Dendritic cell treated with granulocyte-macrophage colony-stimulating factor and Interleukin-4, amounts not matched to agents 40 ng/mL and 50 ng/mL, for 4 days (primary cell): ENCODE results near the gene NMNAT3.

Experiments used
- H3K27ac Mint-ChIP-seq: one replicate; pipeline ENCODE4 v1.8.0; 2022; ENCODE audit warnings: mild to moderate bottlenecking, mixed read lengths
- H3K27me3 Mint-ChIP-seq: one replicate; pipeline ENCODE4 v1.8.0; 2022; ENCODE audit warnings: mild to moderate bottlenecking, mixed read lengths
- H3K36me3 Mint-ChIP-seq: one replicate; pipeline ENCODE4 v1.8.0; 2022; ENCODE audit warnings: low read depth, mixed read lengths
- H3K4me1 Mint-ChIP-seq: one replicate; pipeline ENCODE4 v1.8.0; 2022; ENCODE audit warnings: low read depth, mixed read lengths
- H3K4me3 Mint-ChIP-seq: one replicate; pipeline ENCODE4 v1.8.0; 2022; ENCODE audit warnings: mild to moderate bottlenecking, moderate library complexity, mixed read lengths
- H3K9me3 Mint-ChIP-seq: one replicate; pipeline ENCODE4 v1.8.0; 2022; ENCODE audit warnings: mixed read lengths
- intact Hi-C: fragments of 100-400 bp; cut with micrococcal nuclease; formaldehyde crosslinking; loops from one replicate; pipeline ENCODE4 v1.15.0; 2022

Gene NMNAT3

GRCh38 chr3:139689122-139689521, 11.3 kb upstream of the NMNAT3 start:
- Mint-ChIP-seq H3K36me3 (no peaks in the 10 kb centered on the region), H3K9me3 (no peaks in the 10 kb centered on the region), H3K27ac (peak overlapping the region; percentile 87), H3K4me1 (peaks cover 62% of the 10 kb centered on the region), H3K4me3 (no peak overlapping the region), H3K27me3 (peaks cover 4% of the 10 kb centered on the region)
- intact Hi-C loops, result loop anchor here (10.0 kb wide), 1 partner anchor 164 kb away; no protein-coding TSS in a partner anchor

- Mint-ChIP-seq H3K9me3 (no peaks in the 10 kb centered on the region), H3K4me3 (peak overlapping the region; percentile 0), H3K27me3 (peaks cover 4% of the 10 kb centered on the region), H3K4me1 (peaks cover 56% of the 10 kb centered on the region), H3K27ac (peak overlapping the region; percentile 87), H3K36me3 (no peaks in the 10 kb centered on the region)
- intact Hi-C loops, result loop anchor here (10.0 kb wide), 1 partner anchor 163 kb away; no protein-coding TSS in a partner anchor
Measured at GRCh38 chr3:139687431-139687830, 9.7 kb upstream of the NMNAT3 start.

GRCh38 chr3:139686624-139687023, 8.9 kb upstream of the NMNAT3 start:
- peak overlapping the region; percentile 87 for H3K27ac Mint-ChIP-seq
- intact Hi-C loops, result loop anchor here (10.0 kb wide), 1 partner anchor 162 kb away; no protein-coding TSS in a partner anchor
- no peaks in the 10 kb centered on the region for H3K36me3 Mint-ChIP-seq
- peaks cover 49% of the 10 kb centered on the region for H3K4me1 Mint-ChIP-seq
- peaks cover 4% of the 10 kb centered on the region for H3K27me3 Mint-ChIP-seq
- H3K4me3 Mint-ChIP-seq, result no peak overlapping the region
- H3K9me3 Mint-ChIP-seq, result no peaks in the 10 kb centered on the region

- Mint-ChIP-seq H3K4me3 (no peak overlapping the region), H3K36me3 (no peaks in the 10 kb centered on the region), H3K9me3 (no peaks in the 10 kb centered on the region), H3K4me1 (peaks cover 49% of the 10 kb centered on the region), H3K27ac (peak overlapping the region; percentile 87), H3K27me3 (peaks cover 4% of the 10 kb centered on the region)
- intact Hi-C loops, result loop anchor here (10.0 kb wide), 1 partner anchor 161 kb away; no protein-coding TSS in a partner anchor
Measured at GRCh38 chr3:139686206-139686605, 8.4 kb upstream of the NMNAT3 start.

- peak overlapping the region; percentile 41 for H3K27ac Mint-ChIP-seq
- no peaks in the 10 kb centered on the region for H3K27me3 Mint-ChIP-seq
Measured at GRCh38 chr3:139679220-139679775, 1.5 kb upstream of the NMNAT3 start.

GRCh38 chr3:139676632-139677387, 962 bp downstream of the NMNAT3 start:
- intact Hi-C loops, result no loop called here
- Mint-ChIP-seq H3K27ac (peak overlapping the region; percentile 86), H3K4me1 (peaks cover 69% of the 10 kb centered on the region), H3K4me3 (peak overlapping the region; percentile 84), H3K36me3 (peaks cover 43% of the 10 kb centered on the region), H3K27me3 (no peaks in the 10 kb centered on the region), H3K9me3 (no peaks in the 10 kb centered on the region)

More at GRCh38 chr3:139679220-139679775, 1.5 kb upstream of the NMNAT3 start:
- H3K4me3 Mint-ChIP-seq, result no peak overlapping the region
- H3K4me1 Mint-ChIP-seq, result peaks cover 50% of the 10 kb centered on the region
- intact Hi-C loops, result no loop called here
- peaks cover 18% of the 10 kb centered on the region for H3K36me3 Mint-ChIP-seq
- H3K9me3 Mint-ChIP-seq, result no peaks in the 10 kb centered on the region

- peak overlapping the region; percentile 86 for H3K27ac Mint-ChIP-seq
- H3K4me1 Mint-ChIP-seq, result peaks cover 75% of the 10 kb centered on the region
- peaks cover 50% of the 10 kb centered on the region for H3K36me3 Mint-ChIP-seq
- H3K4me3 Mint-ChIP-seq, result peak overlapping the region; percentile 84
- no peaks in the 10 kb centered on the region for H3K9me3 Mint-ChIP-seq
- intact Hi-C loops, result no loop called here
- H3K27me3 Mint-ChIP-seq, result no peaks in the 10 kb centered on the region
Measured at GRCh38 chr3:139676108-139676507, 1.7 kb downstream of the NMNAT3 start.

GRCh38 chr3:139675327-139675726, 2.4 kb downstream of the NMNAT3 start:
- intact Hi-C loops, result no loop called here
- Mint-ChIP-seq H3K9me3 (no peaks in the 10 kb centered on the region), H3K4me1 (peaks cover 70% of the 10 kb centered on the region), H3K4me3 (peak overlapping the region; percentile 4), H3K36me3 (peaks cover 50% of the 10 kb centered on the region), H3K27me3 (no peaks in the 10 kb centered on the region), H3K27ac (peak overlapping the region; percentile 11)

- Mint-ChIP-seq H3K9me3 (no peaks in the 10 kb centered on the region), H3K27ac (no peak overlapping the region), H3K4me1 (peaks cover 65% of the 10 kb centered on the region), H3K27me3 (no peaks in the 10 kb centered on the region), H3K4me3 (no peak overlapping the region), H3K36me3 (peaks cover 50% of the 10 kb centered on the region)
- intact Hi-C loops, result no loop called here
Measured at GRCh38 chr3:139674571-139675260, 3.1 kb downstream of the NMNAT3 start.

GRCh38 chr3:139672884-139673283, 4.9 kb downstream of the NMNAT3 start:
- H3K36me3 Mint-ChIP-seq, result peaks cover 58% of the 10 kb centered on the region
- intact Hi-C loops, result no loop called here
- H3K27ac Mint-ChIP-seq, result no peak overlapping the region
- H3K9me3 Mint-ChIP-seq, result no peaks in the 10 kb centered on the region
- no peak overlapping the region for H3K4me3 Mint-ChIP-seq
- no peaks in the 10 kb centered on the region for H3K27me3 Mint-ChIP-seq
- H3K4me1 Mint-ChIP-seq, result peaks cover 56% of the 10 kb centered on the region

GRCh38 chr3:139671863-139672646, 5.7 kb downstream of the NMNAT3 start:
- Mint-ChIP-seq H3K36me3 (peaks cover 58% of the 10 kb centered on the region), H3K4me1 (peaks cover 58% of the 10 kb centered on the region), H3K27me3 (no peaks in the 10 kb centered on the region), H3K27ac (peak overlapping the region; percentile 14), H3K9me3 (no peaks in the 10 kb centered on the region), H3K4me3 (no peak overlapping the region)
- intact Hi-C loops, result no loop called here

GRCh38 chr3:139671107-139671506, 6.7 kb downstream of the NMNAT3 start:
- intact Hi-C loops, result no loop called here
- H3K36me3 Mint-ChIP-seq, result peaks cover 60% of the 10 kb centered on the region
- H3K4me3 Mint-ChIP-seq, result no peak overlapping the region
- H3K4me1 Mint-ChIP-seq, result peaks cover 49% of the 10 kb centered on the region
- no peaks in the 10 kb centered on the region for H3K9me3 Mint-ChIP-seq
- H3K27me3 Mint-ChIP-seq, result no peaks in the 10 kb centered on the region
- H3K27ac Mint-ChIP-seq, result peak overlapping the region; percentile 14

- intact Hi-C loops, result no loop called here
- peaks cover 44% of the 10 kb centered on the region for H3K4me1 Mint-ChIP-seq
Measured at GRCh38 chr3:139670196-139670595, 7.6 kb downstream of the NMNAT3 start.

More at GRCh38 chr3:139670196-139670595, 7.6 kb downstream of the NMNAT3 start:
- Mint-ChIP-seq H3K9me3 (no peaks in the 10 kb centered on the region), H3K27me3 (no peaks in the 10 kb centered on the region), H3K27ac (no peak overlapping the region), H3K4me3 (no peak overlapping the region), H3K36me3 (peaks cover 68% of the 10 kb centered on the region)
